WTC11 (cell line): ENCODE data around the gene ZCCHC14.

ENCODE experiments used
- NFYB ChIP-seq: sonication (generic); formaldehyde crosslinking; conservative IDR thresholded peaks from 2 replicates; pipeline ENCODE4 v1.8.0; 2022; ENCODE audit warnings: low read depth, missing genetic modification reagents
- NR1H2 ChIP-seq: sonication (generic); formaldehyde crosslinking; IDR thresholded peaks from 2 replicates; pipeline ENCODE4 v1.9.0; 2021; ENCODE audit warnings: mild to moderate bottlenecking, moderate library complexity, missing genetic modification reagents
- SMAD3 ChIP-seq: sonication (generic); formaldehyde crosslinking; IDR thresholded peaks from 2 replicates; pipeline ENCODE4 v1.8.0; 2022; ENCODE audit warnings: missing genetic modification reagents, mild to moderate bottlenecking, borderline replicate concordance
- TF ChIP-seq, protein P1 (sequence below): sonication (generic); formaldehyde crosslinking; IDR thresholded peaks from 2 replicates; pipeline ENCODE4 v1.8.1; 2023; ENCODE audit warnings: mild to moderate bottlenecking, moderate library complexity, missing genetic modification reagents
- TF ChIP-seq, protein P2 (sequence below): sonication (generic); formaldehyde crosslinking; IDR thresholded peaks from 2 replicates; pipeline ENCODE4 v1.8.1; 2023; ENCODE audit warnings: mild to moderate bottlenecking, missing genetic modification reagents, moderate library complexity
- TF ChIP-seq, protein P3 (sequence below): fragments of 200-600 bp; IDR thresholded peaks from 2 replicates; pipeline ENCODE4 v1.8.0; 2022; ENCODE audit warnings: antibody characterized with exemption
- TF ChIP-seq, protein P4 (sequence below): sonication (generic); formaldehyde crosslinking; IDR thresholded peaks from 2 replicates; pipeline ENCODE4 v1.8.1; 2022; ENCODE audit warnings: low read depth, mild to moderate bottlenecking, moderate library complexity, missing genetic modification reagents, borderline replicate concordance
- TF ChIP-seq, protein P5 (sequence below): fragments of 250-450 bp; sonication (Bioruptor Pico); IDR thresholded peaks from 2 replicates; pipeline ENCODE4 v1.9.0; 2021; ENCODE audit warnings: mild to moderate bottlenecking
- TF ChIP-seq, protein P6 (sequence below): sonication (generic); formaldehyde crosslinking; IDR thresholded peaks from 2 replicates; pipeline ENCODE4 v1.8.0; 2022; ENCODE audit warnings: mild to moderate bottlenecking, missing genetic modification reagents
- TF ChIP-seq, protein P7 (sequence below): sonication (generic); formaldehyde crosslinking; IDR thresholded peaks from 2 replicates; pipeline ENCODE4 v1.8.1; 2022; ENCODE audit warnings: mild to moderate bottlenecking, missing genetic modification reagents, moderate library complexity, borderline replicate concordance
- TF ChIP-seq, protein P8 (sequence below): sonication (generic); formaldehyde crosslinking; IDR thresholded peaks from 2 replicates; pipeline ENCODE4 v1.8.1; 2022; ENCODE audit warnings: mild to moderate bottlenecking, moderate library complexity, missing genetic modification reagents

DNA sequence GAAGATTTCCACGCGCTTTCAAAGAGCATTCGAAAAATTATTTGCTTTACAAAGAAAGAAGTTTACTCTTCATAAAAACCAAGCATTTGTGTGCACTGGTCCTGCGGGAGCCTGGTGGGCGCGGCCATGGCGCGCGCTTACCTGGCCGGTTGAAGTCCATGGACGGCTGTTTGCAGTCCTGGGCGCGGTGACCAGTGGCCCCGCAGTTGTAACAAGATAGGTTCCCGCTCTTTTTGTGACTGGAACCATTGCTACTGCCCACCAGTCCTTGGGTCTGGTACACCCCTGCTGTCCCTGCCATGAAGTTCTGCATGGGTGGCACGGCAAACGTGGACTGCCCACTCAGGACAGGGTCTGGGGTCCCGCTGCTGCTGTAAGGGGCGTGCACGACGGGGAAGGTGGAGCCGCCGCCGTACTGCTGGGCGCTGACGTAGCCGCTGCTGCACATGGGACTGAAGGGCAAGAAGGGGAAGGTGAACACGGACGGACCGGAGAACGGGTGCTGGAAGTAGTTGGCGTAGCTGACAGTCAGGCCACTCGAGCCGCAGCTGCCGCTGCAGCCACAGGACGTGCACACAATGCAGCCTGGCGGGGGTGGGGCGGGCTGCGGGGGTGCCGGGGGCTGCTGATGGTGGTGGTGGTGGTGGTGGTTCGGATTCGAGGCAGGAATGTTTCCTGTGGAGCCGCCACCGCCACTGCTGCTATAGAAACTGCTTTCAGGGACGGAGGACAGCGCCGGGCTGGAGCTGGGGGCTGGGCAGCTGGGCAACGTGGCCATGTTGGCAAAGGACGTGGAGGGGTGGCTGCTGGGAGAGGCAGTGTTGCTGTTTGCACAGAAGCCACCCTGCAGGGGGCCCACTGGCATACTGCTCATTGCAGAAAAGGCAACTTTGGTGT lies 81.2 kb downstream of the ZCCHC14 start:
- TF ChIP-seq, protein P1, sequence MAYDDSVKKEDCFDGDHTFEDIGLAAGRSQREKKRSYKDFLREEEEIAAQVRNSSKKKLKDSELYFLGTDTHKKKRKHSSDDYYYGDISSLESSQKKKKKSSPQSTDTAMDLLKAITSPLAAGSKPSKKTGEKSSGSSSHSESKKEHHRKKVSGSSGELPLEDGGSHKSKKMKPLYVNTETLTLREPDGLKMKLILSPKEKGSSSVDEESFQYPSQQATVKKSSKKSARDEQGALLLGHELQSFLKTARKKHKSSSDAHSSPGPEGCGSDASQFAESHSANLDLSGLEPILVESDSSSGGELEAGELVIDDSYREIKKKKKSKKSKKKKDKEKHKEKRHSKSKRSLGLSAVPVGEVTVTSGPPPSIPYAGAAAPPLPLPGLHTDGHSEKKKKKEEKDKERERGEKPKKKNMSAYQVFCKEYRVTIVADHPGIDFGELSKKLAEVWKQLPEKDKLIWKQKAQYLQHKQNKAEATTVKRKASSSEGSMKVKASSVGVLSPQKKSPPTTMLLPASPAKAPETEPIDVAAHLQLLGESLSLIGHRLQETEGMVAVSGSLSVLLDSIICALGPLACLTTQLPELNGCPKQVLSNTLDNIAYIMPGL: no peak
- TF ChIP-seq NFYB: no peak
- TF ChIP-seq, protein P2, sequence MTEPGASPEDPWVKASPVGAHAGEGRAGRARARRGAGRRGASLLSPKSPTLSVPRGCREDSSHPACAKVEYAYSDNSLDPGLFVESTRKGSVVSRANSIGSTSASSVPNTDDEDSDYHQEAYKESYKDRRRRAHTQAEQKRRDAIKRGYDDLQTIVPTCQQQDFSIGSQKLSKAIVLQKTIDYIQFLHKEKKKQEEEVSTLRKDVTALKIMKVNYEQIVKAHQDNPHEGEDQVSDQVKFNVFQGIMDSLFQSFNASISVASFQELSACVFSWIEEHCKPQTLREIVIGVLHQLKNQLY (CRISPR knock-in tag): no peak
- TF ChIP-seq, protein P3, sequence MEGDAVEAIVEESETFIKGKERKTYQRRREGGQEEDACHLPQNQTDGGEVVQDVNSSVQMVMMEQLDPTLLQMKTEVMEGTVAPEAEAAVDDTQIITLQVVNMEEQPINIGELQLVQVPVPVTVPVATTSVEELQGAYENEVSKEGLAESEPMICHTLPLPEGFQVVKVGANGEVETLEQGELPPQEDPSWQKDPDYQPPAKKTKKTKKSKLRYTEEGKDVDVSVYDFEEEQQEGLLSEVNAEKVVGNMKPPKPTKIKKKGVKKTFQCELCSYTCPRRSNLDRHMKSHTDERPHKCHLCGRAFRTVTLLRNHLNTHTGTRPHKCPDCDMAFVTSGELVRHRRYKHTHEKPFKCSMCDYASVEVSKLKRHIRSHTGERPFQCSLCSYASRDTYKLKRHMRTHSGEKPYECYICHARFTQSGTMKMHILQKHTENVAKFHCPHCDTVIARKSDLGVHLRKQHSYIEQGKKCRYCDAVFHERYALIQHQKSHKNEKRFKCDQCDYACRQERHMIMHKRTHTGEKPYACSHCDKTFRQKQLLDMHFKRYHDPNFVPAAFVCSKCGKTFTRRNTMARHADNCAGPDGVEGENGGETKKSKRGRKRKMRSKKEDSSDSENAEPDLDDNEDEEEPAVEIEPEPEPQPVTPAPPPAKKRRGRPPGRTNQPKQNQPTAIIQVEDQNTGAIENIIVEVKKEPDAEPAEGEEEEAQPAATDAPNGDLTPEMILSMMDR: no peak
- TF ChIP-seq, protein P4, sequence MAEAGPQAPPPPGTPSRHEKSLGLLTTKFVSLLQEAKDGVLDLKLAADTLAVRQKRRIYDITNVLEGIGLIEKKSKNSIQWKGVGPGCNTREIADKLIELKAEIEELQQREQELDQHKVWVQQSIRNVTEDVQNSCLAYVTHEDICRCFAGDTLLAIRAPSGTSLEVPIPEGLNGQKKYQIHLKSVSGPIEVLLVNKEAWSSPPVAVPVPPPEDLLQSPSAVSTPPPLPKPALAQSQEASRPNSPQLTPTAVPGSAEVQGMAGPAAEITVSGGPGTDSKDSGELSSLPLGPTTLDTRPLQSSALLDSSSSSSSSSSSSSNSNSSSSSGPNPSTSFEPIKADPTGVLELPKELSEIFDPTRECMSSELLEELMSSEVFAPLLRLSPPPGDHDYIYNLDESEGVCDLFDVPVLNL (CRISPR knock-in tag): no peak
- no peak for TF ChIP-seq SMAD3
- TF ChIP-seq, protein P5, sequence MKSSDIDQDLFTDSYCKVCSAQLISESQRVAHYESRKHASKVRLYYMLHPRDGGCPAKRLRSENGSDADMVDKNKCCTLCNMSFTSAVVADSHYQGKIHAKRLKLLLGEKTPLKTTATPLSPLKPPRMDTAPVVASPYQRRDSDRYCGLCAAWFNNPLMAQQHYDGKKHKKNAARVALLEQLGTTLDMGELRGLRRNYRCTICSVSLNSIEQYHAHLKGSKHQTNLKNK (CRISPR knock-in tag): no peak
- TF ChIP-seq, protein P6, sequence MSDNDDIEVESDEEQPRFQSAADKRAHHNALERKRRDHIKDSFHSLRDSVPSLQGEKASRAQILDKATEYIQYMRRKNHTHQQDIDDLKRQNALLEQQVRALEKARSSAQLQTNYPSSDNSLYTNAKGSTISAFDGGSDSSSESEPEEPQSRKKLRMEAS (CRISPR knock-in tag): no peak
- TF ChIP-seq, protein P7, sequence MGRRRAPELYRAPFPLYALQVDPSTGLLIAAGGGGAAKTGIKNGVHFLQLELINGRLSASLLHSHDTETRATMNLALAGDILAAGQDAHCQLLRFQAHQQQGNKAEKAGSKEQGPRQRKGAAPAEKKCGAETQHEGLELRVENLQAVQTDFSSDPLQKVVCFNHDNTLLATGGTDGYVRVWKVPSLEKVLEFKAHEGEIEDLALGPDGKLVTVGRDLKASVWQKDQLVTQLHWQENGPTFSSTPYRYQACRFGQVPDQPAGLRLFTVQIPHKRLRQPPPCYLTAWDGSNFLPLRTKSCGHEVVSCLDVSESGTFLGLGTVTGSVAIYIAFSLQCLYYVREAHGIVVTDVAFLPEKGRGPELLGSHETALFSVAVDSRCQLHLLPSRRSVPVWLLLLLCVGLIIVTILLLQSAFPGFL (CRISPR knock-in tag): no peak
- TF ChIP-seq, protein P8, sequence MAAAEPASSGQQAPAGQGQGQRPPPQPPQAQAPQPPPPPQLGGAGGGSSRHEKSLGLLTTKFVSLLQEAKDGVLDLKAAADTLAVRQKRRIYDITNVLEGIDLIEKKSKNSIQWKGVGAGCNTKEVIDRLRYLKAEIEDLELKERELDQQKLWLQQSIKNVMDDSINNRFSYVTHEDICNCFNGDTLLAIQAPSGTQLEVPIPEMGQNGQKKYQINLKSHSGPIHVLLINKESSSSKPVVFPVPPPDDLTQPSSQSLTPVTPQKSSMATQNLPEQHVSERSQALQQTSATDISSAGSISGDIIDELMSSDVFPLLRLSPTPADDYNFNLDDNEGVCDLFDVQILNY (CRISPR knock-in tag): no peak
- TF ChIP-seq NR1H2: no peak
